Motor neuron (in vitro differentiated cells): ENCODE data around the gene SELENOH. TPM values are rescaled to one million over a fixed set of nuclear protein-coding genes. Genes with fewer than 3 reads are reported as not detected.

Source experiments
- ATAC-seq, 8 experiments: fragments of 200-7000 bp; cut with Tn5 transposase; replicated peaks in 6 of 8; 2 replicates each; pipeline ENCODE4 v1.8.0; 2021; ENCODE audit warnings: mild to moderate bottlenecking in 8 of 8, moderate library complexity in 8 of 8
- H3K27ac ChIP-seq, 2 donors: fragments of 250-450 bp; sonication (Bioruptor Pico); 2 replicates each; pipeline ENCODE4 v1.9.0; 2021; ENCODE audit warnings: antibody characterized with exemption in 2 of 2, mild to moderate bottlenecking in 2 of 2, moderate library complexity in 1 of 2
- H3K4me1 ChIP-seq, 2 donors: fragments of 250-450 bp; sonication (Bioruptor Pico); replicated peaks in 1 of 2; 2 replicates each; pipeline ENCODE4 v1.6.1; 2021; ENCODE audit warnings: antibody characterized with exemption in 2 of 2, mild to moderate bottlenecking in 2 of 2, moderate library complexity in 1 of 2
- H3K4me3 ChIP-seq, 5 donors: fragments of 250-450 bp; sonication (Bioruptor Pico); 2 replicates each; pipeline ENCODE4 v1.9.0; 2021; ENCODE audit warnings: antibody characterized with exemption in 5 of 5, mild to moderate bottlenecking in 5 of 5, moderate library complexity in 4 of 5
- WGBS, 10 experiments: fragments of 450-650 bp; shearing (Covaris generic); methylation state at CpG; one replicate each; pipeline ENCODE4 v1.0.0; 2022; 5-methylcytosine and 5-hydroxymethylcytosine counted together
- in situ Hi-C, 9 experiments: fragments of 400-800 bp; cut with MboI; loops; one replicate each; pipeline ENCODE4 v1.15.0; 2021; ENCODE audit warnings: low sequenced_read_pairs in 9 of 9, low pct_unique_long_range_greater_than_20kb in 2 of 9; ENCODE audit not compliant: unreplicated experiment in 9 of 9
- total RNA-seq, 8 experiments: library from RNA; unstranded; fragments of 300-600 nt; gene quantifications; 2 replicates each; pipeline versions ENCODE4 v1.2.3 to v1.2.4, GENCODE V29; 2022

SELENOH gene
- total RNA-seq, 8 experiments from 2014 or later: 113 to 203 (median 149) TPM

GRCh38 chr11:57758174-57758573, 16.9 kb downstream of the SELENOH start:
- 80 to 100% (median 94%) methylated on average over 1 to 3 of the region's 3 CpGs; no CpG with 5 or more reads in 3 of the 10 experiments for WGBS, 10 experiments

GRCh38 chr11:57761301-57762234, 20.3 kb downstream of the SELENOH start, which contains the start of gene CTNND1:
CTNND1 (plus strand) TSS chr11:57761802; CDS start chr11:57791479, 29,677 bp downstream.
- in situ Hi-C loops: no loop called here
- ATAC-seq: peak; percentile 95 to 99 (median 97)
- 0 to 27% (median 3%) methylated on average over 2 to 13 of the region's 13 CpGs for WGBS, 10 experiments
- Histone ChIP-seq H3K27ac (peak within 1 kb of the TSS; percentile 90), H3K4me3 (peak within 1 kb of the TSS; percentile 54 to 82 (median 66)), H3K4me1 (peaks cover 11 to 17% of the 10 kb centered on the region in 2 donors)

More at GRCh38 chr11:57758174-57758573, 16.9 kb downstream of the SELENOH start:
- H3K4me1 ChIP-seq: peaks cover 3 to 5% of the 10 kb centered on the region in 2 donors
- H3K27ac ChIP-seq: no peak overlapping the region
- H3K4me3 ChIP-seq: no peak overlapping the region
- no peak for ATAC-seq
- in situ Hi-C loops: no loop called here

- in situ Hi-C loops: no loop called here
- peaks cover 11 to 17% of the 10 kb centered on the region in 2 donors for H3K4me1 ChIP-seq
- H3K27ac ChIP-seq: peak overlapping the region; percentile 90
- WGBS, 10 experiments: 0% methylated on average over 2 to 9 of the region's 9 CpGs
- peak in 1 of 8 experiments; percentile 6 for ATAC-seq
- H3K4me3 ChIP-seq: peak overlapping the region; percentile 54 to 82 (median 66)
These were observed 21.1 kb downstream of the SELENOH start for GRCh38 chr11:57762235-57762861.

- in situ Hi-C loops: no loop called here
- Histone ChIP-seq H3K4me1 (peaks cover 11 to 17% of the 10 kb centered on the region in 2 donors), H3K4me3 (peak overlapping the region; percentile 54 to 82 (median 66)), H3K27ac (peak overlapping the region in 1 of 2 donors; percentile 52)
- peak; percentile 19 to 62 (median 51) for ATAC-seq
- WGBS, 10 experiments: 0 to 17% (median 0%) methylated on average over 1 of the region's 1 CpG; no CpG with 5 or more reads in 3 of the 10 experiments
These were observed 22.3 kb downstream of the SELENOH start for GRCh38 chr11:57763568-57763967.

- ATAC-seq: no peak
- in situ Hi-C loops: no loop called here
- Histone ChIP-seq H3K4me3 (peak overlapping the region; percentile 54 to 82 (median 66)), H3K4me1 (peaks cover 11 to 17% of the 10 kb centered on the region in 2 donors), H3K27ac (peak overlapping the region in 1 of 2 donors; percentile 52)
- WGBS, 10 experiments: 0 to 59% (median 22%) methylated on average over 1 to 4 of the region's 4 CpGs; no CpG with 5 or more reads in 2 of the 10 experiments
These were observed 22.7 kb downstream of the SELENOH start for GRCh38 chr11:57764021-57764420.

GRCh38 chr11:57764566-57764965, 23.3 kb downstream of the SELENOH start:
- ATAC-seq: peak in 1 of 8 experiments; percentile 3
- Histone ChIP-seq H3K27ac (peak overlapping the region in 1 of 2 donors; percentile 52), H3K4me1 (peaks cover 11 to 17% of the 10 kb centered on the region in 2 donors), H3K4me3 (peak overlapping the region; percentile 54 to 82 (median 66))
- in situ Hi-C loops: no loop called here
- 0 to 55% (median 31%) methylated on average over 1 to 2 of the region's 2 CpGs; no CpG with 5 or more reads in 4 of the 10 experiments for WGBS, 10 experiments

- in situ Hi-C loops: no loop called here
- H3K4me1 ChIP-seq: peaks cover 11 to 17% of the 10 kb centered on the region in 2 donors
- H3K4me3 ChIP-seq: peak overlapping the region; percentile 54 to 82 (median 66)
- H3K27ac ChIP-seq: no peak overlapping the region
- no peak for ATAC-seq
- WGBS, 10 experiments: 0 to 67% (median 20%) methylated on average over 1 to 2 of the region's 2 CpGs; no CpG with 5 or more reads in 3 of the 10 experiments
These were observed 23.7 kb downstream of the SELENOH start for GRCh38 chr11:57764972-57765371.

- no peak for ATAC-seq
- Histone ChIP-seq H3K4me1 (peaks cover 10 to 19% of the 10 kb centered on the region in 2 donors), H3K4me3 (no peak overlapping the region), H3K27ac (no peak overlapping the region)
- 80 to 100% (median 100%) methylated on average over 1 of the region's 1 CpG; no CpG with 5 or more reads in 3 of the 10 experiments for WGBS, 10 experiments
- in situ Hi-C loops: no loop called here
These were observed 29.5 kb downstream of the SELENOH start for GRCh38 chr11:57770793-57771192.

- in situ Hi-C loops: no loop called here
- ATAC-seq: no peak
These were observed 30.1 kb downstream of the SELENOH start for GRCh38 chr11:57771365-57771764.

GRCh38 chr11:57772562-57772961, 31.3 kb downstream of the SELENOH start:
- H3K4me3 ChIP-seq: no peak overlapping the region
- in situ Hi-C loops: no loop called here
- no peak for ATAC-seq
- H3K4me1 ChIP-seq: peaks cover 27% of the 10 kb centered on the region in 2 donors
- 64 to 95% (median 86%) methylated on average over 2 to 4 of the region's 4 CpGs; no CpG with 5 or more reads in 1 of the 10 experiments for WGBS, 10 experiments
- no peak overlapping the region for H3K27ac ChIP-seq

More at GRCh38 chr11:57771365-57771764, 30.1 kb downstream of the SELENOH start:
- Histone ChIP-seq H3K4me1 (peaks cover 15 to 19% of the 10 kb centered on the region in 2 donors), H3K4me3 (no peak overlapping the region), H3K27ac (no peak overlapping the region)
- 85 to 100% (median 94%) methylated on average over 1 to 3 of the region's 3 CpGs; no CpG with 5 or more reads in 1 of the 10 experiments for WGBS, 10 experiments

GRCh38 chr11:57773026-57773598, 31.8 kb downstream of the SELENOH start:
- in situ Hi-C loops: no loop called here
- H3K4me1 ChIP-seq: peaks cover 32 to 33% of the 10 kb centered on the region in 2 donors
- H3K27ac ChIP-seq: no peak overlapping the region
- H3K4me3 ChIP-seq: no peak overlapping the region
- WGBS, 10 experiments: 56 to 100% (median 83%) methylated on average over 1 to 5 of the region's 5 CpGs; no CpG with 5 or more reads in 1 of the 10 experiments
- no peak for ATAC-seq

- Histone ChIP-seq H3K4me3 (no peak overlapping the region), H3K4me1 (peaks cover 46% of the 10 kb centered on the region in 2 donors), H3K27ac (peak overlapping the region in 1 of 2 donors; percentile 68)
- 20 to 88% (median 62%) methylated on average over 1 to 5 of the region's 5 CpGs; no CpG with 5 or more reads in 1 of the 10 experiments for WGBS, 10 experiments
- ATAC-seq: no peak
- in situ Hi-C loops: no loop called here
These were observed 34.2 kb downstream of the SELENOH start for GRCh38 chr11:57775491-57775890.
